Rectal smooth muscle tissue (tissue), 1 donor: ENCODE results near the gene STARD8.

Source experiments
- H3K27ac ChIP-seq: one replicate; pipeline ENCODE4 v1.7.0; 2013; ENCODE audit warnings: low read depth, low read length, inconsistent platforms
- H3K27me3 ChIP-seq: one replicate; pipeline ENCODE4 v1.7.0; 2013; ENCODE audit warnings: low read length; ENCODE audit not compliant: control insufficient read depth, insufficient read depth
- H3K36me3 ChIP-seq: one replicate; pipeline ENCODE4 v1.7.0; 2013; ENCODE audit warnings: low read length; ENCODE audit not compliant: control insufficient read depth, insufficient read depth
- H3K4me1 ChIP-seq: one replicate; pipeline ENCODE4 v1.7.0; 2013; ENCODE audit warnings: low read length; ENCODE audit not compliant: control insufficient read depth, insufficient read depth
- H3K4me3 ChIP-seq: one replicate; pipeline ENCODE4 v1.7.0; 2013; ENCODE audit warnings: low read length
- H3K9ac ChIP-seq: one replicate; pipeline ENCODE4 v1.7.0; 2013; ENCODE audit warnings: low read length

STARD8 gene

GRCh38 chrX:68714856-68715255 is 67.4 kb downstream of the STARD8 start:
- Histone ChIP-seq H3K36me3 (no peaks in the 10 kb centered on the region), H3K4me3 (no peak overlapping the region), H3K27ac (no peak overlapping the region), H3K9ac (no peak overlapping the region), H3K27me3 (no peaks in the 10 kb centered on the region), H3K4me1 (no peaks in the 10 kb centered on the region)

GRCh38 chrX:68717196-68717595 is 69.7 kb downstream of the STARD8 start:
- Histone ChIP-seq H3K27ac (no peak overlapping the region), H3K9ac (no peak overlapping the region), H3K4me1 (no peaks in the 10 kb centered on the region), H3K27me3 (peaks cover 4% of the 10 kb centered on the region), H3K36me3 (no peaks in the 10 kb centered on the region), H3K4me3 (no peak overlapping the region)

GRCh38 chrX:68717663-68718442 is 70.4 kb downstream of the STARD8 start:
- Histone ChIP-seq H3K4me3 (no peak overlapping the region), H3K9ac (no peak overlapping the region), H3K36me3 (no peaks in the 10 kb centered on the region), H3K27ac (no peak overlapping the region), H3K27me3 (peaks cover 4% of the 10 kb centered on the region), H3K4me1 (no peaks in the 10 kb centered on the region)

DNA sequence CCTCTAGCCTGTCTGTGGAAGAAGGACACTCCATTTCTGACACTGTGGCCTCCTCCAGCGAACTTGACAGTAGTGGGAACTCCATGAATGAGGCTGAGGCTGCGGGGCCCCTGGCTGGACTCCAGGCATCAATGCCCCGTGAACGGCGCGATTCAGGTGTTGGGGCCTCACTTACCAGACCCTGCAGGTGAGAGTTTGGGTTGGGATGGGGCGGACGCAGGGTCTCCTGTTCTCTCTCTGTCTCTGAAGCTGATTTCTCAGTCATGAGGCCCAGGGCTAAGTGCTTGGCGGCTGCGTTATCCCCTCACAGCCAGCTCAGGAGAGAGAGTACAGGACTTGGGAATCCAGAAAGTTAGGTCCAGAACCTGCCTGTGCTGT is 71.0 kb downstream of the STARD8 start:
- Histone ChIP-seq H3K36me3 (no peaks in the 10 kb centered on the region), H3K27me3 (peaks cover 4% of the 10 kb centered on the region), H3K4me1 (no peaks in the 10 kb centered on the region), H3K9ac (no peak overlapping the region), H3K27ac (no peak overlapping the region), H3K4me3 (no peak overlapping the region)

DNA sequence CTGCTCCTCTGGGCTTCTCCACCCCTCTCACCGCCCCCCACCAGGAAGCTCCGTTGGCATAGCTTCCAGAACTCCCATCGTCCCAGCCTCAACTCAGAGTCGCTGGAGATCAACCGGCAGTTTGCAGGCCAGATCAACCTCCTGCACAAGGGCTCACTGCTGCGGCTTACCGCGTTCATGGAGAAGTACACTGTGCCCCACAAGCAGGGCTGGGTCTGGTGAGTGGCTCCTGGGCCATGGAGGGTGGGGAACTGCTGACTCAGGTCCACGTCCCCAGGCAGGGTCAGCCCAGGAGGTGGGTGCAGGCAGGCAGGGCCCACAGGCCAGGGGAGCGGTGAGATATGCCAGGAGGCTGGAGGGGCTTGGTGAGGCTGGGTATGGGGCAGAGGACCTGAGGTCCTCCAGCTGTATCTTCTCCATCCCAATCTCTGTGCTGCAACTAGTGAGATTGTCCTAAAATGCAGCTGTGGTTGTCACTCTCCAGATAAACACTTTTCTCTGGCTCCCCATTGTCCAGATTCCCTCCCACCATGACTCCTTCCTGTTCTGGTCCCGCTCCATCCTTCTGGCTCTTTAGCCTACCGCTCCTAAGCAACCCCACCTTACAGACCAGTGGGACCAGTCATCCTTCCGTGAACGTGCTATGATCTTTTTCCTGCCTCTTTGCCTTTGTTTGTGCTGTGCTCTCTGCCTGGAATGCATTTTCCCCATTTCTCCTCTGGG is 71.9 kb downstream of the STARD8 start:
- no peaks in the 10 kb centered on the region for H3K36me3 ChIP-seq
- H3K4me3 ChIP-seq = no peak overlapping the region
- H3K4me1 ChIP-seq = no peaks in the 10 kb centered on the region
- peaks cover 4% of the 10 kb centered on the region for H3K27me3 ChIP-seq
- no peak overlapping the region for H3K9ac ChIP-seq
- H3K27ac ChIP-seq = no peak overlapping the region

GRCh38 chrX:68719904-68720614 is 72.6 kb downstream of the STARD8 start:
- Histone ChIP-seq H3K27me3 (peaks cover 4% of the 10 kb centered on the region), H3K9ac (no peak overlapping the region), H3K4me1 (no peaks in the 10 kb centered on the region), H3K36me3 (no peaks in the 10 kb centered on the region), H3K4me3 (no peak overlapping the region), H3K27ac (no peak overlapping the region)

GRCh38 chrX:68720851-68721250 is 73.4 kb downstream of the STARD8 start:
- H3K27ac ChIP-seq = no peak overlapping the region
- H3K4me1 ChIP-seq = no peaks in the 10 kb centered on the region
- no peak overlapping the region for H3K9ac ChIP-seq
- H3K36me3 ChIP-seq = no peaks in the 10 kb centered on the region
- H3K27me3 ChIP-seq = peaks cover 4% of the 10 kb centered on the region
- H3K4me3 ChIP-seq = no peak overlapping the region

GRCh38 chrX:68721546-68721945 is 74.1 kb downstream of the STARD8 start:
- Histone ChIP-seq H3K27me3 (peaks cover 4% of the 10 kb centered on the region), H3K36me3 (no peaks in the 10 kb centered on the region), H3K9ac (no peak overlapping the region), H3K27ac (no peak overlapping the region), H3K4me1 (no peaks in the 10 kb centered on the region), H3K4me3 (no peak overlapping the region)

DNA sequence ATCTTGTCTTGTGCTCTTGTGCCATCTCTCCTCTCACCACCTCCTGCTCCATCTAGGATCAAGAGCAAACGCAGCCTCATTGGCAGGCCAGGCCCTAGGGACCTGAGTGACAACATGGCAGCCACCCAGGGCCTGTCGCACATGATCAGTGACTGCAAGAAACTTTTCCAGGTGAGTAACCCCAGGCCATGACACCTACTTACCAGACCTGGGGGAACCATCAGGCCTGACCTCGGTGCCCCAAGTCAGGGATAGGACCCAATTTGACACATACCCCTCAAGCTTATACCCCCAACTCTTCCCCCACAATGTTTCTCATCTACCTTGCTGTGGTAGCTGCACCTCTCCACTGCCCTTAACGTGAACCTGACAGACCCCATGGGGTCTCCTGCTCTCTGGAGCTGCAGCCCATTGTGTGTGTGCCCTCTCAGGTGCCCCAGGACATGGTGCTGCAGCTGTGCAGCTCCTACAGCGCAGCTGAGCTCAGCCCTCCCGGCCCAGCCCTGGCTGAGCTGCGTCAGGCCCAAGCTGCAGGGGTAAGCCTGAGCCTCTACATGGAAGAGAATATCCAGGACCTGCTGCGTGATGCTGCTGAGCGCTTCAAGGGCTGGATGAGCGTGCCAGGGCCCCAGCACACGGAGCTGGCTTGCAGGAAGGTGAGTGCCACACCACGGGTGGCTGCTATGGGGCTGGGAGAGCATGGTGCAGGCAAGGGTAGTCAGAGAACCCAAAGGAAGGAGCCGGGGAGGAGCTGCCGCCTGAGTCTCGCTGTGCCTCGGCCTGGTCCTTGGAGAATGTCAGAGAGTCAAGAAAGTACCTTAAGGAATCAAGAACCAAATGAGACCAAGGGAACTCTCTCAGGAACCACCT is 74.8 kb downstream of the STARD8 start:
- Histone ChIP-seq H3K4me3 (no peak overlapping the region), H3K27me3 (peaks cover 4% of the 10 kb centered on the region), H3K4me1 (no peaks in the 10 kb centered on the region), H3K9ac (no peak overlapping the region), H3K27ac (no peak overlapping the region), H3K36me3 (no peaks in the 10 kb centered on the region)

DNA sequence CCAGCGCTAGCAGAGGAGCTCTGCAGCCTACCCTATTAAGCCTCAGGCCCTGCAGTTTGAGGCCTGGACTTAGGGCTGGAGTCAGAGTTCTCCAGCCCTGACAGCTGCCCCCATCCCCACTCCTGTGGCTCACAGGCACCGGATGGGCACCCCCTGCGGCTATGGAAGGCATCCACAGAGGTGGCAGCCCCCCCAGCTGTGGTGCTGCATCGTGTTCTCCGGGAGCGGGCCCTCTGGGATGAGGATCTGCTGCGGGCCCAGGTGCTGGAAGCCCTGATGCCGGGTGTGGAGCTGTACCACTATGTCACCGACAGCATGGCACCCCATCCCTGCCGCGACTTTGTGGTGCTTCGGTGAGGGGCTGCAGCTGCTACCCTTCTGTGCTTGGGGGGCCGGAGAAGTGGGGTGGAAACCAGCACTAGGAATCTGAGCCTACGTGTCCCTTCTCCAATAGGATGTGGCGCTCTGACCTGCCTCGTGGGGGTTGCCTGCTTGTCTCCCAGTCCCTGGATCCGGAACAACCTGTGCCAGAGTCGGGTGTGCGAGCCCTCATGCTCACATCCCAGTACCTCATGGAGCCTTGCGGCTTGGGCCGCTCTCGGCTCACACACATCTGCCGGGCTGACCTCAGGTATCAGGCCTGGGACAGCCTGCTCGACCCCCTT is 76.2 kb downstream of the STARD8 start:
- Histone ChIP-seq H3K4me3 (no peak overlapping the region), H3K36me3 (no peaks in the 10 kb centered on the region), H3K9ac (no peak overlapping the region), H3K27me3 (peaks cover 4% of the 10 kb centered on the region), H3K4me1 (no peaks in the 10 kb centered on the region), H3K27ac (no peak overlapping the region)

GRCh38 chrX:68724531-68725020 is 77.1 kb downstream of the STARD8 start:
- H3K4me3 ChIP-seq = no peak overlapping the region
- no peak overlapping the region for H3K27ac ChIP-seq
- H3K36me3 ChIP-seq = no peaks in the 10 kb centered on the region
- H3K9ac ChIP-seq = no peak overlapping the region
- H3K27me3 ChIP-seq = peaks cover 4% of the 10 kb centered on the region
- H3K4me1 ChIP-seq = no peaks in the 10 kb centered on the region
